WTC11 (cell line): ENCODE results near the gene SOCS1.

ENCODE experiments used
- CREB1 ChIP-seq: sonication (generic); formaldehyde crosslinking; IDR thresholded peaks from 2 replicates; pipeline ENCODE4 v1.8.0; 2023; ENCODE audit warnings: mild to moderate bottlenecking, missing genetic modification reagents
- ESRRA ChIP-seq: sonication (generic); formaldehyde crosslinking; IDR thresholded peaks from 2 replicates; pipeline ENCODE4 v1.8.1; 2022; ENCODE audit warnings: mild to moderate bottlenecking, missing genetic modification reagents, borderline replicate concordance
- SP1 ChIP-seq: sonication (generic); formaldehyde crosslinking; conservative IDR thresholded peaks from 2 replicates; pipeline ENCODE4 v1.8.1; 2022; ENCODE audit warnings: missing genetic modification reagents
- TEAD1 ChIP-seq: sonication (generic); formaldehyde crosslinking; IDR thresholded peaks from 2 replicates; pipeline ENCODE4 v1.8.0; 2022; ENCODE audit warnings: mild to moderate bottlenecking, missing genetic modification reagents
- TF ChIP-seq, protein P1 (sequence below): sonication (generic); formaldehyde crosslinking; conservative IDR thresholded peaks from 2 replicates; pipeline ENCODE4 v1.8.1; 2022; ENCODE audit warnings: mild to moderate bottlenecking, missing genetic modification reagents
- TF ChIP-seq, protein P2 (sequence below): fragments of 200-600 bp; IDR thresholded peaks from 2 replicates; pipeline ENCODE4 v1.8.0; 2022; ENCODE audit warnings: antibody characterized with exemption

DNA sequence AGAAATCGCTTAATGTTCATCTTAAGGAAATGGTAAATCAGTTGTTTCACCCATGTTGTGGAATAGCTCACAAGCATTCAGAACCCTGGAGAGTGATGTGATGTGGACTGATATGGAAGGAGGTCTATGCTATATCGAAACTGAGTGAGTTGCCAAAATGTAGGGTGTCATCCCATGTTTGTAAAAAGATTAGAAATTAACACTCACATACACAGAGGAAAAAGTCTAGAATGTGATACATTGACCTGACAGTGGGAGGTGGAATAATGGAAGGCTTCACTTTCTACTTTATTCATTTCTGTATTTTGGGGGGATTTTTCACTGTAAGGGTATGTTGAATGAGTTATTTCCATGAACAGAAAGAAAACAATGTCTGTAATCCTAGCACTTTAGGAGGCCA lies 29.8 kb upstream of the SOCS1 start:
- TF ChIP-seq, protein P1, sequence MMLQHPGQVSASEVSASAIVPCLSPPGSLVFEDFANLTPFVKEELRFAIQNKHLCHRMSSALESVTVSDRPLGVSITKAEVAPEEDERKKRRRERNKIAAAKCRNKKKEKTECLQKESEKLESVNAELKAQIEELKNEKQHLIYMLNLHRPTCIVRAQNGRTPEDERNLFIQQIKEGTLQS (CRISPR knock-in tag): no peak
- TF ChIP-seq SP1 (no peak), ESRRA (CRISPR knock-in tag) (no peak), TEAD1 (CRISPR knock-in tag) (no peak), CREB1 (CRISPR knock-in tag) (no peak)
- TF ChIP-seq, protein P2, sequence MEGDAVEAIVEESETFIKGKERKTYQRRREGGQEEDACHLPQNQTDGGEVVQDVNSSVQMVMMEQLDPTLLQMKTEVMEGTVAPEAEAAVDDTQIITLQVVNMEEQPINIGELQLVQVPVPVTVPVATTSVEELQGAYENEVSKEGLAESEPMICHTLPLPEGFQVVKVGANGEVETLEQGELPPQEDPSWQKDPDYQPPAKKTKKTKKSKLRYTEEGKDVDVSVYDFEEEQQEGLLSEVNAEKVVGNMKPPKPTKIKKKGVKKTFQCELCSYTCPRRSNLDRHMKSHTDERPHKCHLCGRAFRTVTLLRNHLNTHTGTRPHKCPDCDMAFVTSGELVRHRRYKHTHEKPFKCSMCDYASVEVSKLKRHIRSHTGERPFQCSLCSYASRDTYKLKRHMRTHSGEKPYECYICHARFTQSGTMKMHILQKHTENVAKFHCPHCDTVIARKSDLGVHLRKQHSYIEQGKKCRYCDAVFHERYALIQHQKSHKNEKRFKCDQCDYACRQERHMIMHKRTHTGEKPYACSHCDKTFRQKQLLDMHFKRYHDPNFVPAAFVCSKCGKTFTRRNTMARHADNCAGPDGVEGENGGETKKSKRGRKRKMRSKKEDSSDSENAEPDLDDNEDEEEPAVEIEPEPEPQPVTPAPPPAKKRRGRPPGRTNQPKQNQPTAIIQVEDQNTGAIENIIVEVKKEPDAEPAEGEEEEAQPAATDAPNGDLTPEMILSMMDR: no peak
